NCI-H69 (cell line): Measurements from ENCODE around the gene ATF5.
"Not testable (repeated sequence)": the region's sequence is repeated elsewhere in the genome, so short reads cannot be mapped to it uniquely, and the experiment has no call there.

Experiments used
- DNase-seq: peaks from one replicate; lab custom pipeline; 2025; lab: John Stamatoyannopoulos, UW

ATF5 gene

DNA sequence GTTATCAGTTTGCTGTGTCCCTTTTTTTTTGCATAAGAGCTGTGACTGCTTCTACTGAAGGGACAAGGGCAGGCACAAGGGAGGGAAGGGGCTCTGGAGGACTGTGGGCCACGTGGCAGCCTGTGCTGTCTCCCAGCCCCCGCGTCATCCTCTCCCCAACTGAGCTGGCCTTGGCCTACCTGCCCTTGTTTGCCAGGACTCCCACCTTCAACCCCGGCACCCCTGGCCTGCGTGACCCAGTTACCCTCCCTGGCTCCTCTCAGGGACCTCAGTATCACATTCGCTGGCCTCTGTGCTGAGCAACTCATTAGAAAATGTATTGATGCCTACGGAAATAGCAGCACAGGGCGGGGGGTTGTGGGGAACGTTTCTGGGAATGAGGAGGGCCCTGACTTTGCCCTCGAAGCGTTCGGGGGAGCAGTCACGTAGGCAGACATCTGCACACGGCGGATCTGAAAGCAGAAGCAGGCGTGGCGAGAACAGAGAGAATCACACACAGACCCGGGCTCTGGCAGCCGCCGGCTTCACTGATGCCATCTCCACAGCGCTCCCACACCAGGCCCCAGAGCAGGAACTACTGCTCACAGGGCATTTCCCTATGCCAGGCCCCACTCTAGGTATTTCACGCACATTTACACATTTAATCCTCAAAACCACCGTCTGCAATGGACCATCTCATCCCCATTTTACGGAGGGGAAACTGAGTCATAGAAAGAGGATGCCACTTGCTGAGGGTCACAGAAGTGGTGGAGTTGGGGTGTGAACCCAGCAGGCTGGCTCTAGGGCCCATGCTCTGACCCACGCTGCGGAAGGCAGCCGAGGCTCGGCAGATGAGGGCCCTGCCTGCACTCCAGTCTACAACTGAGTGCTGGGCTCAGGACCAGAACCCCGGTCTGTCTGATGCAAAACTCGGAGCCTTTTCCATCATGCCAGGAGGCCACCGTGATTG lies 5.7 kb upstream of the ATF5 start:
- no peak for DNase-seq

DNA sequence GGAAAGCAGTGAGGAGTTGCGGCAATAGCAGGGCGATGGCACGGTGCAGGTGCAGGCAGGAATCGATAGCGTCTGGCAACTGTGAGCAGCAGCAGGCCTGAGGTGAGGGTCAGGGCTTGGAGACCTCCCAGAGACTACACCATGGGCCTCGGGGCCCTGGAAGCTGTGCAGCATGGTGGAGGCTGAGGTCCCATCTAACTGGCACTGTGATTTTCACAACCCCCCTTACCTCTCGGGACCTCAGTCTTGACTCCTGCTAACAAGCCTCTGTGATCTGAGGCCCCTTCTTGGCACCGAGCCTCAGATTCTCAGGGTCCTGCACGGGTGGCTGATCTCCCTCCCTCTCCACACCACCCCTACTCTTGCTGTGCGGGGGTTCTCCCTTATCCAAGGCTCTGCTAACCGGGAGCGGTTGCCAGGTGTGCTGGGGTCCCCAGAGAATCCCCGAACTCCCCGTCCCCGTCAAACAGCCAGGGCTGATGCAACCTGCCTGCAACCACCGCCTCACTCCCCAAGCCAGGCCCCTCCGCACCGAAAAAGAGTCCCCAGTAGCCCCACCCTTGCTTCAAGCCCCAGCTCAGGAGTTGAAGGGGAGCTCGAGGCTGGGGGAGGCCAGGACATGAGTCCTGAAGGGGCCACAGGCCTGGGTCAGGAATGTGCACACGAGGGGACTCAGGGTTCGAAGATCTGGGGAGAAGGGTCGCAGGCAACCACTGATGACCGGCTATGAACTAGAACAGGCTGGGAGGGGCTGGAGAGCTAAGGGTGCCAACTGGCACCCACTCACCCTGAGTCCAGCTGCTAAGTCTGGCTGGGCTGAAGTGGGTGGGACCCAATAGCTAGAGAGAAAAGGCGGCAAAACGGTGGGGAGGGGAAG lies 4.8 kb upstream of the ATF5 start:
- DNase-seq, result peak; percentile 34

DNA sequence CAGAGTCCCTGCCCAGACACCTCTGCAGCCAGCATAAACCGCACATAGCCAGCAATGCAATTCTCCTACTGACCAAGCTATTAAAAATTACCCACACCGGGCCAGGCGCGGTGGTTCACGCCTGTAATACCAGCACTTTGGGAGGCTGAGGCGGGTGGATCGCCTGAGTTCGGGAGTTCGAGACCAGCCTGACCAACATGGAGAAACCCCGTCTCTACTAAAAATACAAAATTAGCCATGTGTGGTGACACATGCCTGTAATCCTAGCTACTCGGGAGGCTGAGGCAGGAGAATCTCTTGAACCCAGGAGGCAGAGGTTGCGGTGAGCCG lies 4.2 kb upstream of the ATF5 start:
- not testable (repeated sequence) for DNase-seq

DNA sequence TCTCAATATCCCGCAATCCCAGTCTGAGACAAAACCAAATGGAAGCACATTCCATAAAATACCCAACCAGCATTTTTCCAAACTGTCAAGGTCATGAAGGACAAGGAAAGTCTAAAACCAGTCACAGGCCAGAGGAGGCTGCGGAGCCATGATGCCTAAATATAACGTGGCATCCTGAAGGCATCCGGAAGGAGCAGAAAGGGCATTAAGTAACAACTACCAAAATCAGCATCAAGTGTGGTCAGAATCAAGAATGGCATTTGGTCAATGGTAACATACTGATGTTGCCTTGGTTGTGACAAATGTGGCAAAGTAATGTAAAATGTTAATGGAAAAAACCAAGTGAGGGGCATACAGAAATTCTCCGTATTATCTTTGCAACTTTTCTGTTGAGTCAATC lies 3.5 kb upstream of the ATF5 start:
- DNase-seq, result no peak

DNA sequence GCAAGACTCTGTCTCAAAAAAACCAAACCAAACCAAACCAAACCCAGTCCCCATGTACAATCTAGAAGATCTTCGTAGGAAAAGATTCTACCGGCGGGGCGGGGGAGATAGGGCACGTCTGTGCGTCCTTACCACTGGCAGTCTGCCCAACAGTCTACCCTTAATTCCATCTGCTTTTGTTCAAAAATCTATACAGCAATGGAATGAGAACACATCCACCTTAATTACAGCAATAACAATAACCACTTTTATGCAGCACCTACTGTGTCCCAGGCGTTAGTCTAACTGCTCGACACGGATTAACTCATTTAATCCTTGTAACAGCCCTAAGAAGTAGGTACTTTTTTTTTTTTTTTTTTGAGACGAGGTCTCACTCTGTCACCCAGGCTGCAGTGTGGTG lies 2.5 kb upstream of the ATF5 start:
- DNase-seq, result no peak

DNA sequence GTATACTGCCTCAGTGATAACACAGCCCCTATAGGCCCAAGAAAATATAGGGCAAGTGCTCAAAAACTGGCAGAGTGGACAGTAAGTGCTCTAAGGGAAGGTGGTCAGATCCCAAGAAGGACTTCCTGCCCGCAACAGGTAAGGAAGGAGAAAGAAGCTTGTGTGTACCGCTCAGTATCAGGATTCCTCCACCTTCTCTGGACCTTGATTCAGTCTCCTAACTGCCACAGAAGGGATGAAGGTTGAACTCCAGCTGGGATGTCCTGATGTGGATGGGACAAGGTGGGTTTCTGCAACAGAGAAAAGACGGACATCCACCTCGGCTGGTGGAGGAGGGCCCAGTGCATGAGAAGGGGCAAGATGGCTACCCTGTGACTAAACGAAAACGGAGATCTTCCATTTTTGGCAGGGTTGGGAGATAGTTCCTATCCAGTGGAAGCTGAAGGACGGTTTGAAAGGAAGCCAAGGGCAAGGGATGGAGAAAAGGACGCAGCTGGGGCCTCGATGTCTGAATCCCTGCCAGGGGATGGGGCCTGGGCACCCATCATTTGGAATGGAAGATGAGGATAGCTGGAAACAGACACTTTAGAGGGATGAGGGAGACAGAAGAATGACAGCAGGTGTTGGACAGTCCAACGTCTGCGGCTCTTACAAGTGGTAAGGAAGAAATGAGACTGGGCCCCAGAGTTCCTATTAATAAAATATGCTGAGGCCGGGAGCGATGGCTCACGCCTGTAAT lies 1.3 kb upstream of the ATF5 start:
- DNase-seq, result peak; percentile 14

DNA sequence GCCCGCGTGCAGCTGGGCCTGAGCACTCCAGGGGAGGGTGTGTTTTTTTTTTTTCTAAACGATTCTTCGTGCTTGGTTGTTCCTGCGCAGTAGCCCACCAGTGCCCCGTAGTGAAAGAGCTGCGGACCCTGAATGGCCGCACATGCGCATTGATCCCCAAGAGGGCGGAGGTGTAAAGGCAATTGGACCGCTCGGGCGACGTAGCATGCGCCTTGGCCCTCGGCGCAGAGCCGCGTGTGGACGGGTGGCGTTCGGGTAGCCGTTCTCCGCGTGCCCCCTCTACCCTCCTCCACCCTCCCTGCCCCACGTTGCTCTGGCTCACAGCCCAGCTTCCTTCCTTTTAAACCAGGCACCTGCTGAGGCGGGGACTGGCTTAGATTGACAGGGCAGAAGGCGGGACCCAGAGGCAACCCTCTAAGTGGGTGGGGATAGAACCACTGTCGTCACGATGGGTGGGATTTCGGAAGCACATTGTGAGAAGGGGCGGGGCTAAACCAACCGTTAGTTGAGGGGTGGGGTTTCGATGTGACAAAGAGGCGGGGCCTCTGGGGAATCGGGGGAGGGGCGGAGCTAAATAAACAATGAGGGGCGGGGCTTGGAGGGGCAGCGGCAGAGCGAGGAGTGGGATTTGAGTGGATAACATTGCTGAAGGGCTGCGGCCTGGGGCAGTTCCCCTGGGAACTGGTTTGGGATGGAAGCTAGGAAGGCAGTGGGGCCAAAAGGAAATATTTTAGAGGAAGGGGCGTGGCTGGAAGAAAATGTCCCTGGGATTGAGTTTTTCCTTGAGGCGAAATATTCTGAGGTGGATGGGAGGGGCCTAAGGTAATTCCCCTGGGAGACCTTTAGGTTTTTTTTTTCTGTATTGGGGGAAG lies 842 bp downstream of the ATF5 start:
- DNase-seq, result peak; percentile 99

DNA sequence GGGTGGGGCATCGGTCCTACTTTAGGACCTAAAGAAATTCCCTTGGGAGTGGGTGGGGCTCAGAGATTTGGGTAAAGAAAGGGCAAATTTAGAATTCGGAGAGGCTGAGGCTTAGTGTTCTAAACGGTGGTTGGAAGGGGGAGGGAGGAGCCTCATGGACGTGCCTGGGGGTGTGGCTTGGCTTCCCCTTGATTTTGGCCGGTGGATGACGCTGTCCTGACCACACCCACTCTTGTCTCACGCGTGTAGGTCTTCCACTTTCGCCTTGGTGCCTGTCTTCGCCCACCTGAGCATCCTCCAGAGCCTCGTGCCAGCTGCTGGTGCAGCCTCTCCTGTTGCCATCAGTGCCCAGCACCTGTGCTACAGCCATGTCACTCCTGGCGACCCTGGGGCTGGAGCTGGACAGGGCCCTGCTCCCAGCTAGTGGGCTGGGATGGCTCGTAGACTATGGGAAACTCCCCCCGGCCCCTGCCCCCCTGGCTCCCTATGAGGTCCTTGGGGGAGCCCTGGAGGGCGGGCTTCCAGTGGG lies 1.5 kb downstream of the ATF5 start:
- no peak for DNase-seq

DNA sequence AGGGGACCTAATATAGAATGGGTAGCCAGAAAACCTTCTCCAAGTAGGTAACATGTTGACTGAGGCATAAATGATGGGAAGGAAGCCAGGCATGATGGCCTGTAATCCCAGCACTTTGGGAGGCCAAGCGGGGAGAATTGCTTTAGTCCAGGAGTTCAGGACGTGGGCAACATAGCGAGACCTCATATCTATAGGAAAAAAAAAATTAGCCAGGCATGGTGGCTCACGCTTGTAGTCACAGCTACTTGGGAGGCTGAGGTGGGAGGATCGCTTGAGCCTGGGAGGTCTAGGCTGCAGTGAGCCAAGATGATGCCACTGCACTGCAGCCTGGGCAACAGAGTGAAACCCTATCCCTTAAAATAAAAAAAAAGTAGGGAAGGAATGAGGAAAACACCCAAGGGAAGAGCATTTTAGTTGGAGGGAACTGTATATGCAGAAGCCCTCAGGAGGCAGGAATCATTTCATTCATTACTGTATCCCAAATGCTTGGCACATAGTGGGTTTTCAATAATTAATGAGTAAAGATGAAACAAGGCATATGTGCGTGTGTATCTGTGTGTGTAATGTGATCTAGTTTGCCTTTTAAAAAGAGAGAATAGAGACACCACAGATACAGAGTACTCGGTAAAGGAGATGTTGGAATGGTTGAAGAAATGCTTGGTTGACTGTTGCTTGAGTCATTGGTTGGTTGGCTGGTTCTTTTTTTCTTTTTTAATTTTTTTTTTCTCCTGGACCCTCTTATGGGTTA lies 2.5 kb downstream of the ATF5 start:
- DNase-seq, result no peak

DNA sequence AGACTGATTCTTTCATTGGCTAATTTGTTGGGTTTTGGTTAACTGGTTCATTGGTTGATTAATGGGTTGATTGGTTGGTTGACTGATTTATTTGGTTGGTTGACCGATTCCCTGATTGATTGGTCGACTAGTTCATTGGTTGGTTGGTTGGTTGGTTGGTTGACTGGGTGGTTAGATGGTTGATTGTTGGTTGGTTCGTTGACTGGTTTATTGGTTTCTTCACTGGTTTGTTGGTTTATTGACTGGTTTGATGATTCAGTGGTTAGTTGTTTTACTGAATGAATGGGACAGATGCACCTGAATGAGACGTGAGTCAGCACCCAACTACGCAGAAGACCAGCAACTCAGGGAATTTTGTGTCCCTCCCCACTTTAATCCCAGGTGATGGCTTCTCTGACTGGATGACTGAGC lies 3.0 kb downstream of the ATF5 start:
- no peak for DNase-seq

DNA sequence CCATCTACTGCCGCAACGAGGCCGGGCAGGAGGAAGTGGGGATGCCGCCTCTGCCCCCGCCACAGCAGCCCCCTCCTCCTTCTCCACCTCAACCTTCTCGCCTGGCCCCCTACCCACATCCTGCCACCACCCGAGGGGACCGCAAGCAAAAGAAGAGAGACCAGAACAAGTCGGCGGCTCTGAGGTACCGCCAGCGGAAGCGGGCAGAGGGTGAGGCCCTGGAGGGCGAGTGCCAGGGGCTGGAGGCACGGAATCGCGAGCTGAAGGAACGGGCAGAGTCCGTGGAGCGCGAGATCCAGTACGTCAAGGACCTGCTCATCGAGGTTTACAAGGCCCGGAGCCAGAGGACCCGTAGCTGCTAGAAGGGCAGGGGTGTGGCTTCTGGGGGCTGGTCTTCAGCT lies 3.7 kb downstream of the ATF5 start:
- no peak for DNase-seq

DNA sequence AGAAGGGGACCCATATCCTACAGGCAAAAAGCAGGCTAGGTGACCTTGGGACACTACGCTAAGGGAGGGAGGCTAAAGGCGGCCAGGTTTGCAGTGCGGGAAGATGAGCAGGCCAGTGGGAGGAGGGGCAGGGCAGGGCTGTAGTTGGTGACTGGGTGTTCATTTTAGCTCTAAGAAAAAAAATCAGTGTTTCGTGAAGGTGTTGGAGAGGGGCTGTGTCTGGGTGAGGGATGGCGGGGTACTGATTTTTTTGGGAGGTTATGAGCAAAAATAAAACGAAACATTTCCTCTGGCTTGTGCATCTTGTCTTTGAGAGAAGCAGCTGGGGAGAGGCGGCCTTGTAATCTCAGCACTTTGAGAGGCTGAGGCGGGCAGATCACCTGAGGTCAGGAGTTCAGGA lies 4.6 kb downstream of the ATF5 start:
- DNase-seq, result no peak

DNA sequence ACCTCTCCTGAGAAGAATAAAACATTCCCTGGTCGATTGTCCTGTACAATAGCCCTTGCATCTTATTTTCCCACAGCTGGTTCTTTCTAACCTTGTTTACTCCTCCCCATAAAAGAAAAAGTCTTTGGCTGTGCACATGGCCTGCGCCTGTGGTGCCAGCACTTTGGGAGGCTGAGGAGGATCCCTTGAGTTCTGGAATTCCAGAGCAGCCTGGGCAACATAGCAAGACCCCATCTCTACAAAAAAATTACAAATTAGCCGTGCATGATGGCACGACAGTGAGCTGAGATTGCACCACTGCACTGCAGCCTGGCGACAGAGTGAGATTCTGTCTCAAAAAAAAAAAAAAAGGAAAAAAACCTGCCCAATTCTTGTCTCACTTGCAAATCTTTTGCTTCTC lies 7.5 kb downstream of the ATF5 start:
- DNase-seq, result no peak

DNA sequence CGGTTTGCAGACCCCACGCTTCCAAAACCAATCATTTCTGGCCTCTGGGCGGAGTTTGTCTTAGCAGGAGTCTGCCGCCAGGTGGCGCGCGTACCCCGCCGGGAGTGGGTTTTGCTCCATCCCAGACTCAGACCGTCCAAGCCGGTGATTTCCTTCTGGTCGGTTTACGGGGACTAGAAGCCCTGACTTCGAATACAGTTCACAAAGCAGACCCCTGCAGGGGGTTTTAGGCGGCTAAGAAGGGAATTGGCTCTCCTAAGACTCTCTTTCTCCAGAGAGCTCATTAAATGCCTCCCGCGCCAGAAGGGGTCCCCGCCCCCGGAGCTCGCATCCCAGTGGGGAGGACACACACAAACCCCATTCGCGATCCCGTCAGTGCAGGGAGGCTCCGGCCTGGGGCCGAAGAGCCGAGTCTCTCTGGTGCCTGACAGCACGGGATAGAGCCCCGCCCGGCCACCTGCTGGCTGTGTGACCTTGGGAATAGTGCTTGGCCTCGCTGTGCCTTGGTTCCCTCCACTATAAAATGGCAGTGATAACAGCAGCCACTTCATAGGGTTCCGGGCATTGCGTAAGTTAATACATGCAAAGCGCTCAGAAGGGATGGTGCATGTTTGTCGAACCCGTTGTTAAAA lies 8.9 kb downstream of the ATF5 start:
- DNase-seq, result peak; percentile 82

DNA sequence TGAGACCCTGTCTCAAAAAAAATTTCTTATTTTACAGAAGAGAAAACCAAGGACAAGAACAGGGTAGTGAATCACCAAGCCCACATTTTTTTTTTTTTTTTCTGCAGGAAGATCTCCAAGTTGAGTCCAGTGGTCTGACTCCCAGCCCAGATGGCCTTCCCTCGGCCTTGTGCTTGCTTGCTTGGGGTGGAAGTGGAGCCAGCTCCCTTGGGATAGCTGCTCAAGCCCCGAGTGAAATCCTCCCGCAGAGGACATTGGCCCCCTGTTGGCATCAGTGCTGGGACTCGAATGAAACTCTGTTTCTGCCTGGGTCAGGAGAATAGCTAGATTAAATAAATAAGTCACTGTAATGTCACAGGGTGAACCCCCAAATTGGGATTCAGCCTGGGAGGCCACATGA lies 9.7 kb downstream of the ATF5 start:
- DNase-seq, result no peak

DNA sequence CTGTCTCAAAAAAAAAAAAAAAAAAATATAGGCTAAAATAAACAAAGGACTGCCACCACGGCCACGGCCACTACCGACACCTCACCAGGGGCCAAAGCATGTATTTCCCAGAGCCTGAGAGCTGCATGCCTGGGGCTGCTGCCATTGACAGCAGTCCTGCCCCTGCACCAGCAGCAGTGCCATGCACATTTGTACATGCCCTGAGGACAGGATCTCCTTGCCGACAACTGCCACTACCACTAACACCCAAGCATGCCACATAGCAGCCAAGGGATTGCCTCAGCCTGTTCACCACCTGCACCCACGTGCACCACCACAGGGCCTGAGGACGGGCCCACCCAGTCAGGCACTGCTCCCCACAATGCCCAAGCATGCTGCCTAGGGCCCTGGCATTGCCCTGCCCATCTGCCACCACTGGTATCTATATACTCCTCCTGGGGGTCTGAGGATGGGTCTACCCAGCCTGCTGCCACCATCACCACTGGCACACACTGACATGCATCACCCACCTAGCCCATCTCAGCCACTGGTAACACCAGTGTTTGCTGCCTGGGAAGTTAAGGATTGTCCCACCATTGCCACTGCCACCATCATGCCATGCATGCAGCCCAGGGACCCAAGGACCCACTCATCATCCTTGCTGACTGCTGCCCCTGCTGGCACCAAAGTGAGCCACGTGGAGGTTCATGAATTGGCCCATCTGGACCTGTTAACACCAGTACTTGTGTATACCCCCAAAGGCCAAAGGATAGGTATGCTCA lies 10.9 kb downstream of the ATF5 start:
- DNase-seq, result peak; percentile 18

DNA sequence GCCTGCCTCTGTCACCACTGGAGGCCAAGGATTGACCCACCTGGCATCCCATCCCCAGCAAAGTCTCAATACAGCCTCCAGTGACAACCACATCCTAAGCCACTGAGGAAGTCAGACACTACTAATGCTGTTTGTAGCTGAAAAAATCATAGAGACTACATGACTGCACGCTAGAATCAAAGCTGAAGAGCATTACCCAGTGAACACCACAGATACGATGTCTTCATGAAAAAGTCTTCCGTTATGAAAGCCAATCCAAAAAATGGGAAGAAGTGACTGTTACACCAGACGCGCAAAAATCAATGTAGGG lies 11.4 kb downstream of the ATF5 start:
- no peak for DNase-seq

DNA sequence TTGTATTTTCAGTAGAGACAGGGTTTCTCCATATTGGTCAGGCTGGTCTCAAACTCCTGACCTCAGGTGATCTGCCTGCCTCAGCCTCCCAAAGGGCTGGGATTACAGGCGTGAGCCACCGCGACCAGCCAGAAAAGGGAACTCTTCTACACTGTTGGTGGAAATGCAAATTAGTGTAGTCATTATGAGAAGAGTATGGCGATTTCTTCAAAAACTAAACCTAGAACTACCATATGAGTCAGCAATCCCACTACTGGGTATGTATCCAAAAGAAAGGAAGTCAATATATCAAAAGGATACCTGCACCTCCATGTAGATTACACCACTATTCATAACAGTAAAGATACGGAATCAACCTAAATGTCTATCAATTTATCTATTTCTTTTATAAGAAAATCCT lies 15.6 kb downstream of the ATF5 start:
- not testable (repeated sequence) for DNase-seq

DNA sequence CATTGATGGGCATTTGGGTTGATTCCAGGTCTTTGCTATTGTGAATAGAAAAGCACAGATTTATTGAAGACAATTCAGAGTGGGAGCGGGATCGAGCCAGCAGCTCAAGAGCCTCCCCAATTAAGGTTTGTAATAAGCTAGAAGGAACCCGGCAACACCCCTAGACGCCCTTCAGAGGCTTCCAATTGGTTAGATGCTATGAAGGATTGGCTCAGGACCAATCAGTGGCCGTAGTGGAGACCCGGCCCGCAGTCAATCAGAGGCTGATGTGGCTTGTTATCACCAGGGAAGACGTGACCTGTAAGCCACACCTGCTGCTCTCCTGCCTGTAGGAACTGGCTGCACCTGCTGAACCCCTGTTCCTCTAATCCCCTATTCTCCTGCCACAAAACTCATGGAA lies 17.4 kb downstream of the ATF5 start:
- no peak for DNase-seq
